ENCODE results near the gene MED8. TPM values are rescaled to one million over a fixed set of nuclear protein-coding genes. Genes with fewer than 3 reads are reported as not detected.

The MED8 gene
- total and polyA plus RNA-seq, 2 experiments from 2014 or later = 16.6 to 25.7 TPM

DNA sequence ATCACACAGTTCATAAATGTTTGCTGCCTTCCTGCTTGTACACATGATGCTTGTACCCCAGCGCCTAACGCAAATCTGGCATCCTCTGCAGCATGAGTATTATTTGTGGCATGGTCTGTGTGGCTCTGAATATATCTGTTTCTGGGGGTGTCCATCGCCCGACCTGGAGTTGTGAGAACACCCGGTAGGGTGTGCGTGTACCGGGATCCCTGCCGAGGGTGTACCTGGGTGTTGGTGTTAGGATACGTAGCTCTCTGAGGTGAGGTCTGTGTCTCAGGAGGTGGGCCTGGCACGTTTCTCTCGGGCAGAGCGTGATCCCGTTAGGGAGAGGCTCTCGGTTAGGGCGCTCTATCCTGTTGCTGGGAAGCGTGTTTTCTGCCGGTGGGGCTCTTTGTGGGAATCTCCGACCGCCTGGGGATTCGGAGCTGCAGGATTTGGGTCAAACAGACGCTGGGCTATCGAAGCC, 41.2 kb downstream of the MED8 start:
- ATAC-seq (peak; percentile 44), DNase-seq (ENCODE audit: low spot score) (no peak)
- Mint-ChIP-seq H3K4me1 (peaks cover 35% of the 10 kb centered on the region), H3K9me3 (no peaks in the 10 kb centered on the region), H3K27me3 (ENCODE audit: insufficient read depth, low read depth, poor library complexity) (no peaks in the 10 kb centered on the region), H3K27ac (peak overlapping the region; percentile 3; the same call in 1 of the 2 replicates), H3K4me3 (peak overlapping the region; percentile 71), H3K36me3 (ENCODE audit: low read depth) (no peaks in the 10 kb centered on the region)
- Histone ChIP-seq H3K4me1 (ENCODE audit: insufficient read depth) (peaks cover 20% of the 10 kb centered on the region), H3K79me2 (replicated peaks; ENCODE audit: insufficient read depth) (no peaks in the 10 kb centered on the region), H3K9me2 (ENCODE audit: insufficient read depth) (no peaks in the 10 kb centered on the region), H3K36me3 (ENCODE audit: insufficient read depth) (no peaks in the 10 kb centered on the region), H3K27ac (ENCODE audit: low read depth) (peak overlapping the region; percentile 94), H4K20me1 (replicated peaks; ENCODE audit: insufficient read depth) (no peaks in the 10 kb centered on the region), H3F3A (replicated peaks; ENCODE audit: low read depth) (peaks cover 13% of the 10 kb centered on the region; the same call in 1 of the 2 replicates), H3K4me3 (peak overlapping the region; percentile 84), H2AFZ (peak overlapping the region; percentile 80), H3K4me2 (peak overlapping the region; percentile 81), H3K27me3 (ENCODE audit: insufficient read depth) (peaks cover 18% of the 10 kb centered on the region)
- TF ChIP-seq ZNF331 (CRISPR knock-in tag; IDR thresholded peaks at IDR 0.05; ENCODE audit: low read depth) (no peak), ZNF462 (CRISPR knock-in tag; IDR thresholded peaks at IDR 0.05) (no peak)

- Histone ChIP-seq H3F3A (replicated peaks; ENCODE audit: low read depth) (peaks cover 13% of the 10 kb centered on the region; the same call in 1 of the 2 replicates), H2AFZ (0 out of 2 replicates have a peak overlapping the region, but pooled peaks have one; percentile 38), H3K4me1 (ENCODE audit: insufficient read depth) (peaks cover 20% of the 10 kb centered on the region), H3K9me2 (ENCODE audit: insufficient read depth) (no peaks in the 10 kb centered on the region), H3K27ac (ENCODE audit: low read depth) (no peak overlapping the region), H3K4me3 (no peak overlapping the region), H3K27me3 (ENCODE audit: insufficient read depth) (peaks cover 18% of the 10 kb centered on the region), H4K20me1 (replicated peaks; ENCODE audit: insufficient read depth) (no peaks in the 10 kb centered on the region), H3K36me3 (ENCODE audit: insufficient read depth) (no peaks in the 10 kb centered on the region), H3K79me2 (replicated peaks; ENCODE audit: insufficient read depth) (no peaks in the 10 kb centered on the region), H3K4me2 (no peak overlapping the region)
- no peaks in the 10 kb centered on the region for H3K27me3 Mint-ChIP-seq (ENCODE audit: insufficient read depth, low read depth, poor library complexity)
- H3K9me3 Mint-ChIP-seq = no peaks in the 10 kb centered on the region
- no peak for DNase-seq (ENCODE audit: low spot score)
- no peak for ATAC-seq
- no peaks in the 10 kb centered on the region for H3K36me3 Mint-ChIP-seq (ENCODE audit: low read depth)
- peaks cover 31% of the 10 kb centered on the region for H3K4me1 Mint-ChIP-seq
- H3K27ac Mint-ChIP-seq = no peak overlapping the region
- H3K4me3 Mint-ChIP-seq = no peak overlapping the region
- TF ChIP-seq EZH2phosphoT487 (IDR thresholded peaks at IDR 0.05; ENCODE audit: unreplicated experiment) (no peak), REST (IDR thresholded peaks at IDR 0.05; ENCODE audit: unreplicated experiment) (no peak), CREB1 (CRISPR knock-in tag; IDR thresholded peaks at IDR 0.05; ENCODE audit: low read depth) (no peak), ZNF331 (CRISPR knock-in tag; IDR thresholded peaks at IDR 0.05; ENCODE audit: low read depth) (no peak), POLR2AphosphoS5 (IDR thresholded peaks at IDR 0.05; ENCODE audit: low read depth) (no peak), JUNB (IDR thresholded peaks at IDR 0.05; ENCODE audit: unreplicated experiment) (no peak), ZNF114 (CRISPR knock-in tag; IDR thresholded peaks at IDR 0.05) (no peak)
- TF ChIP-seq, protein P1, sequence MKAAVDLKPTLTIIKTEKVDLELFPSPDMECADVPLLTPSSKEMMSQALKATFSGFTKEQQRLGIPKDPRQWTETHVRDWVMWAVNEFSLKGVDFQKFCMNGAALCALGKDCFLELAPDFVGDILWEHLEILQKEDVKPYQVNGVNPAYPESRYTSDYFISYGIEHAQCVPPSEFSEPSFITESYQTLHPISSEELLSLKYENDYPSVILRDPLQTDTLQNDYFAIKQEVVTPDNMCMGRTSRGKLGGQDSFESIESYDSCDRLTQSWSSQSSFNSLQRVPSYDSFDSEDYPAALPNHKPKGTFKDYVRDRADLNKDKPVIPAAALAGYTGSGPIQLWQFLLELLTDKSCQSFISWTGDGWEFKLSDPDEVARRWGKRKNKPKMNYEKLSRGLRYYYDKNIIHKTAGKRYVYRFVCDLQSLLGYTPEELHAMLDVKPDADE (IDR thresholded peaks at IDR 0.05) = no peak
Observed at GRCh38 chr1:43346636-43347035, 43.0 kb downstream of the MED8 start.

Measured in GM23338 (cell line).